Measurements from ENCODE around the gene SATB2. TPM values are rescaled to one million over a fixed set of nuclear protein-coding genes. Genes with fewer than 3 reads are reported as not detected.

Gene SATB2
- total RNA-seq, 1 donor from 2014 or later = 2.7 TPM

DNA sequence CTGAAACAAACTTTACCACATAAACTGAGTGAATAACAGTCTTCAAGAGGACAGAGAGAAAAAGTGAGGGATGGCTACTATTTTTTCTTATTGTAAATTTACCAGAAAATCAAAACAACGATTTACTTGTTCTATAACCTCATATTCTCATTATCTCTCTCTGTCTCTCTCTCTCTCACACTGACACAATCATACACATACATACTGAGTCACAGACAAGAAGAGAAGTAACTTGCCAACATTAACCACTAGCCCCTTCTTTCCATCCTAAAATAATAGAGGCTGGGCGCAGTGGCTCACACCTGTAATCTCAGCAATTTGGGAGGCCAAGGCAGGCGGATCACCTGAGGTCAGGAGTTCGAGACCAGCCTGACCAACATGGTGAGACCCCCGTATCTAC lies 18.2 kb downstream of the SATB2 start:
- no peak for DNase-seq (ENCODE audit: low read depth)
- TF ChIP-seq, protein P1, sequence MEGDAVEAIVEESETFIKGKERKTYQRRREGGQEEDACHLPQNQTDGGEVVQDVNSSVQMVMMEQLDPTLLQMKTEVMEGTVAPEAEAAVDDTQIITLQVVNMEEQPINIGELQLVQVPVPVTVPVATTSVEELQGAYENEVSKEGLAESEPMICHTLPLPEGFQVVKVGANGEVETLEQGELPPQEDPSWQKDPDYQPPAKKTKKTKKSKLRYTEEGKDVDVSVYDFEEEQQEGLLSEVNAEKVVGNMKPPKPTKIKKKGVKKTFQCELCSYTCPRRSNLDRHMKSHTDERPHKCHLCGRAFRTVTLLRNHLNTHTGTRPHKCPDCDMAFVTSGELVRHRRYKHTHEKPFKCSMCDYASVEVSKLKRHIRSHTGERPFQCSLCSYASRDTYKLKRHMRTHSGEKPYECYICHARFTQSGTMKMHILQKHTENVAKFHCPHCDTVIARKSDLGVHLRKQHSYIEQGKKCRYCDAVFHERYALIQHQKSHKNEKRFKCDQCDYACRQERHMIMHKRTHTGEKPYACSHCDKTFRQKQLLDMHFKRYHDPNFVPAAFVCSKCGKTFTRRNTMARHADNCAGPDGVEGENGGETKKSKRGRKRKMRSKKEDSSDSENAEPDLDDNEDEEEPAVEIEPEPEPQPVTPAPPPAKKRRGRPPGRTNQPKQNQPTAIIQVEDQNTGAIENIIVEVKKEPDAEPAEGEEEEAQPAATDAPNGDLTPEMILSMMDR (conservative IDR thresholded peaks at IDR 0.05; ENCODE audit: low read depth, low read length) = no peak
- H3K4me3 ChIP-seq (ENCODE audit: low read depth, low read length) = no peak overlapping the region

GRCh38 chr2:199439066-199439465 lies 18.7 kb downstream of the SATB2 start:
- H3K4me3 ChIP-seq (ENCODE audit: low read depth, low read length) = no peak overlapping the region
- TF ChIP-seq, protein P1 (conservative IDR thresholded peaks at IDR 0.05; ENCODE audit: low read depth, low read length) = no peak
- no peak for DNase-seq (ENCODE audit: low read depth)

DNA sequence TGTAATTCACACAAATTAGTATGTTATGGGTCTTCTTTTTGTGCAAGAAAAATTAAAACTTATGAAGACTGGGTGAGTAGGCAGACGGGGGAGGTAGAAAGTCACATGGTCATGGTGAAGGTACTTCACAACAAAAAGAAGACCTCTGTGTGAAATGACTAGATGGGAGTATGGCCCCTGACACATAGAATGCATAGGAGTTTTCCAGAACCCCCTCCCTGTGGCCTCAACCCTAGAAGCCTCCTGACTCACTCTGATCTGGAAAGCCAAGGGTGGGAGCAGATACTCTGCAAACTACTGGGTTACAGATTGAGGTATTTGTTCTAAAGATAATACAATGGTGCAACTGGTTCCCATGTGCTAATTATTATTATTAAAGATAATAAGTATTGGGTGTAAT lies 23.2 kb downstream of the SATB2 start:
- DNase-seq (ENCODE audit: low read depth) = no peak
- H3K4me3 ChIP-seq (ENCODE audit: low read depth, low read length) = no peak overlapping the region
- TF ChIP-seq, protein P1 (conservative IDR thresholded peaks at IDR 0.05; ENCODE audit: low read depth, low read length) = no peak

DNA sequence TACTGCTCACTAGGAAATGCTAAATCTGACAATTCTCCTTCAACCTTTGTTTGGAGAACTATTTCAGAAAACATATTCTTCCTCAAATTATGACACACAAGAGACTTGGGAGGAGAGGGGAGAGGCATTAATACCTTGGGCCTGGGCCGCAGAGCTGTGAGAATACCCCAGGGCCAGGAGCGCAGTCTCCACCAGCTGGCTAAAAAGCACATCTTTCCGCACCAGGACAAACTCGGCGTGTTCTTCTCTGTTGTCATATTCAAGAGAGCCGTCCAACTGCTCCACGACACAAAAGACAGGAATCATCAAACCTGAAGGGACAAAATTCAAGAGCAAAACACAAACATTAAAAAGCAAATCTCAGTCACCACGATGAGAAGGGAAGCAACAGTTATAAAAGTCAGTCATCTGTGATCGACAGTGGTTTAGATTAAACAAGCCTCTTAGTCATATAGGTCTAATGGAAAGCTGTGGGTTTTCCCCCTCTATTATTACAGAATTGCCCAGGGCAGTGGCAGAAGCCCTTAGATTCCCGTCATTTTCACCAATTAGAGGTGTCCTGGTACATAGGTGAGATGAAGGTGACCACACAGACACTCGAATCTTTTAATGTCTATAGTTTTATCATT lies 24.4 kb downstream of the SATB2 start:
- TF ChIP-seq, protein P1 (conservative IDR thresholded peaks at IDR 0.05; ENCODE audit: low read depth, low read length) = no peak
- DNase-seq (ENCODE audit: low read depth) = no peak
- H3K4me3 ChIP-seq (ENCODE audit: low read depth, low read length) = no peak overlapping the region

GRCh38 chr2:199431746-199432213 lies 26.0 kb downstream of the SATB2 start:
- H3K4me3 ChIP-seq (ENCODE audit: low read depth, low read length) = no peak overlapping the region
- DNase-seq (ENCODE audit: low read depth) = no peak

DNA sequence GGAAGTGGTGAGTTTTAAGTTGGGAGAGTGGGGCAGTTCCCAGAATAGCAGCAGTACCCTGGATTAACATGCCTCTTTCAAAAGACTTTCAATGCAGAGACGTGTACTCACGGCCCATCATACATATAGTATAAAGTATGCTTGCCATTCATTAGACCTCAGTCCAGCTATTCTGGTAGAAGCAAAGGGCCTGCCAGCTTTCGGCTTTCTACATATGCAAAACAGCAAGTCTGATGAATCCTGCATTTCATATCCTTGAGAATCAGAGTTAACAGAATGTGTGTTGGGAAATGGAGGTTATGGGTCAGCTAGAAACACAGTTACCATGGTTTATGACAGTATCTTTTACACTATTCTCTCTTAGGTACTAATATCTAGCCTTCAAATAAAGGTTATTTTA lies 27.5 kb downstream of the SATB2 start:
- no peak for DNase-seq (ENCODE audit: low read depth)
- TF ChIP-seq, protein P1 (conservative IDR thresholded peaks at IDR 0.05; ENCODE audit: low read depth, low read length) = no peak
- no peak overlapping the region for H3K4me3 ChIP-seq (ENCODE audit: low read depth, low read length)

More at GRCh38 chr2:199431746-199432213, 26.0 kb downstream of the SATB2 start:
- TF ChIP-seq, protein P1 (conservative IDR thresholded peaks at IDR 0.05; ENCODE audit: low read depth, low read length) = no peak

GRCh38 chr2:199428291-199428690 lies 29.4 kb downstream of the SATB2 start:
- TF ChIP-seq, protein P1 (conservative IDR thresholded peaks at IDR 0.05; ENCODE audit: low read depth, low read length) = no peak
- no peak overlapping the region for H3K4me3 ChIP-seq (ENCODE audit: low read depth, low read length)
- DNase-seq (ENCODE audit: low read depth) = no peak
